Stimulated activated CD4-positive, alpha-beta T cell treated with anti-CD3 and anti-CD28 coated beads, Interleukin-1b, Interleukin-23, amount 100 ng/mL, for 1 hour (primary cell): ENCODE measurements around the gene CLEC2A.
"Not testable (repeated sequence)": the region's sequence is repeated elsewhere in the genome, so short reads cannot be mapped to it uniquely, and the experiment has no call there.

Experiments
- DNase-seq, 2 donors: peaks; one replicate each; pipeline ENCODE4 v3.0.0-alpha.2; 2020; ENCODE audit warnings: low read depth in 2 of 2

Gene CLEC2A

GRCh38 chr12:9881246-9881645 is 50.9 kb downstream of the CLEC2A start, which contains the start of gene KLRF2:
KLRF2 (plus strand) TSS chr12:9881489; CDS start chr12:9881596, 107 bp downstream.
- DNase-seq = no peak

- DNase-seq = no peak
Observed at GRCh38 chr12:9880532-9881078, 51.6 kb downstream of the CLEC2A start.

GRCh38 chr12:9876120-9876519 is 56.0 kb downstream of the CLEC2A start:
- DNase-seq = not testable (repeated sequence)

GRCh38 chr12:9872742-9873141 is 59.4 kb downstream of the CLEC2A start:
- no peak for DNase-seq

- DNase-seq = no peak
Observed at GRCh38 chr12:9872162-9872561, 60.0 kb downstream of the CLEC2A start.

- no peak for DNase-seq
Observed at GRCh38 chr12:9870286-9870866, 61.8 kb downstream of the CLEC2A start.

- DNase-seq = no peak
Observed at GRCh38 chr12:9869307-9870161, 62.6 kb downstream of the CLEC2A start, which contains the start of gene CLEC2B. CLEC2B (minus strand) TSS chr12:9869354.

- no peak for DNase-seq
Observed at GRCh38 chr12:9868951-9869306, 63.2 kb downstream of the CLEC2A start.

GRCh38 chr12:9868311-9868801 is 63.8 kb downstream of the CLEC2A start:
- no peak for DNase-seq

GRCh38 chr12:9867531-9867930 is 64.6 kb downstream of the CLEC2A start:
- DNase-seq = no peak

GRCh38 chr12:9866860-9867269 is 65.3 kb downstream of the CLEC2A start:
- no peak for DNase-seq

GRCh38 chr12:9864913-9865675 is 67.1 kb downstream of the CLEC2A start:
- DNase-seq = no peak
